ENCODE measurements around the gene PANK4.

DNA sequence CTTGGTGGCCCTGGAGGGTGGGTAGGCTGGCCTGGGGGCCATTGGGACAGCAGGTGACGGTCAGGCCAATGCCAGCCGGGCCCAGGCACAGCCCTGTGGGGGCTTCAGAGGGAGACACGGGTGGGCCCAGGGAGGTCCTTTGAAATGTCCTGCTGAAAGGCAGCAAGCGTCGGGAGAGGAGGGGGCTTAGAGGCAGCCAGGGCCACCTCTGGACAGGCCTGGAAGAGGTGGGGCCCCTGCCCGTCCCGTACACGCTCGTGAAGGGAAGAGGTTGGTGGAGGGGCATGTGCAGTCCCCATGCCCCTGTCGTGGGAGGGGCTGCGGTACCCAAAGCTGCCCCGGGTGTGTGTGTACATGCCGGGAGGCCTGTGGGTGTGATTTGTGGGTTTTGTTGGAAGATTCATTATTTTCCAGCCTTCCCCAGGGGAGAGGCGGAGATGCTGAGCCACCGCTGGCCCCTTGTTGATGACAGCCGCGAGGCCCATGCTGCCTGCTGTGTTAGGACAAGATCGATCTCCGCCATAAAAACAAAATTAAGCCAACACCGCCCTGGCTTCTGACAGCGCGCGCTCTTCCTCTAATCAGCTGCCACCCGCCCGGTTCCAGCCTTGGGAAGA is 53.7 kb downstream of the PANK4 start:
- TF ChIP-seq, protein P1, sequence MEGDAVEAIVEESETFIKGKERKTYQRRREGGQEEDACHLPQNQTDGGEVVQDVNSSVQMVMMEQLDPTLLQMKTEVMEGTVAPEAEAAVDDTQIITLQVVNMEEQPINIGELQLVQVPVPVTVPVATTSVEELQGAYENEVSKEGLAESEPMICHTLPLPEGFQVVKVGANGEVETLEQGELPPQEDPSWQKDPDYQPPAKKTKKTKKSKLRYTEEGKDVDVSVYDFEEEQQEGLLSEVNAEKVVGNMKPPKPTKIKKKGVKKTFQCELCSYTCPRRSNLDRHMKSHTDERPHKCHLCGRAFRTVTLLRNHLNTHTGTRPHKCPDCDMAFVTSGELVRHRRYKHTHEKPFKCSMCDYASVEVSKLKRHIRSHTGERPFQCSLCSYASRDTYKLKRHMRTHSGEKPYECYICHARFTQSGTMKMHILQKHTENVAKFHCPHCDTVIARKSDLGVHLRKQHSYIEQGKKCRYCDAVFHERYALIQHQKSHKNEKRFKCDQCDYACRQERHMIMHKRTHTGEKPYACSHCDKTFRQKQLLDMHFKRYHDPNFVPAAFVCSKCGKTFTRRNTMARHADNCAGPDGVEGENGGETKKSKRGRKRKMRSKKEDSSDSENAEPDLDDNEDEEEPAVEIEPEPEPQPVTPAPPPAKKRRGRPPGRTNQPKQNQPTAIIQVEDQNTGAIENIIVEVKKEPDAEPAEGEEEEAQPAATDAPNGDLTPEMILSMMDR (IDR thresholded peaks at IDR 0.05; ENCODE audit: extremely low read depth in 1 of 2, insufficient read depth in 1 of 2, low read depth in 1 of 2, low read length in 2 of 2): no peak
- TF ChIP-seq POLR2A (IDR thresholded peaks at IDR 0.05; ENCODE audit: low read depth, low read length): no peak
- no peak for TF ChIP-seq POLR2AphosphoS5 (IDR thresholded peaks at IDR 0.05; ENCODE audit: insufficient read depth, low read depth, low read length)

All from endothelial cell of umbilical vein (primary cell).